Stomach (tissue), 9 donors: ENCODE measurements around the gene PDK2. TPM values are rescaled to one million over a fixed set of nuclear protein-coding genes. Genes with fewer than 3 reads are reported as not detected.
A peak's percentile ranks its signal among the peaks of the same experiment; 100 is the strongest.

ENCODE experiments used
- DNase-seq, 2 donors: peaks; one replicate each; pipeline versions ENCODE4 v3.0.0 to v3.0.0-alpha.2; 2013 to 2019
- H3K27ac ChIP-seq, 5 donors: fragments of 200-600 bp in 4 of 5; sonication (generic) in 4 of 5; one replicate each; pipeline ENCODE4 v1.5.1; 2013 to 2019; ENCODE audit warnings: mild to moderate bottlenecking in 1 of 5, moderate library complexity in 1 of 5
- H3K27me3 ChIP-seq, 3 donors: fragments of 200-600 bp; sonication (generic); one replicate each; pipeline ENCODE4 v1.5.1; 2017 to 2019; ENCODE audit warnings: mixed run types in 1 of 3
- H3K36me3 ChIP-seq, 4 donors: fragments of 200-600 bp; sonication (generic); 1 replicate in 3 of 4; 2 replicates in 1 of 4; pipeline ENCODE4 v1.5.1; 2016 to 2019
- H3K4me1 ChIP-seq, 4 donors: fragments of 200-600 bp; sonication (generic); one replicate each; pipeline ENCODE4 v1.5.1; 2016 to 2019
- H3K4me3 ChIP-seq, 4 donors: fragments of 200-600 bp; sonication (generic) in 3 of 4; one replicate each; pipeline ENCODE4 v1.5.1; 2016 to 2019; ENCODE audit warnings: mild to moderate bottlenecking in 1 of 4
- H3K9me3 ChIP-seq, 4 donors: fragments of 200-600 bp; sonication (generic); one replicate each; pipeline ENCODE4 v1.5.1; 2016 to 2019
- EP300 ChIP-seq: sonication (generic); formaldehyde crosslinking; IDR thresholded peaks from one replicate; pipeline ENCODE4 v1.6.1; 2017; ENCODE audit warnings: antibody characterized with exemption
- POLR2A ChIP-seq, 4 donors: fragments of 450-650 bp; IDR thresholded peaks; one replicate each; pipeline ENCODE4 v1.6.1; 2016; ENCODE audit warnings: antibody characterized with exemption in 4 of 4, control low read depth in 2 of 4, mild to moderate bottlenecking in 1 of 4, moderate library complexity in 1 of 4
- POLR2AphosphoS5 ChIP-seq, 3 donors: sonication (generic); formaldehyde crosslinking; IDR thresholded peaks; one replicate each; pipeline ENCODE4 v1.6.1; 2016; ENCODE audit warnings: antibody characterized with exemption in 3 of 3
- WGBS, 5 donors: extraction: QIAGEN DNeasy Blood & Tissue Kit in 3 of 5; methylation state at CpG; one replicate each; pipeline versions ENCODE4 v1.1.5 to v1.1.7; 2013 to 2018; 5-methylcytosine and 5-hydroxymethylcytosine counted together
- intact Hi-C: fragments of 100-400 bp; cut with DNase I; formaldehyde crosslinking; loops from one replicate; pipeline ENCODE4 v1.15.1; 2023; ENCODE audit warnings: low total_unique reads
- polyA plus RNA-seq, 3 donors: library from polyadenylated mRNA; stranded (reverse); fragments of 200-250 nt; gene quantifications; one replicate each; pipeline ENCODE4 v1.2.3, GENCODE V29; 2013
- total RNA-seq, 5 donors: library from RNA; depleted of rRNA; stranded (reverse); fragments of >200 nt; gene quantifications; one replicate each; pipeline versions ENCODE4 v1.1.0 to v1.2.3, GENCODE V29; 2014 to 2016
- TF ChIP-seq, protein P1 (sequence below), 7 experiments: fragments of 450-650 bp in 4 of 7; fragments of 200-600 bp in 3 of 7; sonication (generic) in 3 of 7; IDR thresholded peaks; one replicate each; pipeline ENCODE4 v1.5.1; 2016 to 2019; ENCODE audit warnings: antibody characterized with exemption in 7 of 7, control low read depth in 2 of 7, mild to moderate bottlenecking in 1 of 7
- donor health status: healthy with polysubstance abuse.
- donor health status: Bipolar disorder and iron deficiency.
- donor health status: healthy.

PDK2 gene
- total and polyA plus RNA-seq, 8 donors: 4.6 to 255 (median 20.4) TPM

DNA sequence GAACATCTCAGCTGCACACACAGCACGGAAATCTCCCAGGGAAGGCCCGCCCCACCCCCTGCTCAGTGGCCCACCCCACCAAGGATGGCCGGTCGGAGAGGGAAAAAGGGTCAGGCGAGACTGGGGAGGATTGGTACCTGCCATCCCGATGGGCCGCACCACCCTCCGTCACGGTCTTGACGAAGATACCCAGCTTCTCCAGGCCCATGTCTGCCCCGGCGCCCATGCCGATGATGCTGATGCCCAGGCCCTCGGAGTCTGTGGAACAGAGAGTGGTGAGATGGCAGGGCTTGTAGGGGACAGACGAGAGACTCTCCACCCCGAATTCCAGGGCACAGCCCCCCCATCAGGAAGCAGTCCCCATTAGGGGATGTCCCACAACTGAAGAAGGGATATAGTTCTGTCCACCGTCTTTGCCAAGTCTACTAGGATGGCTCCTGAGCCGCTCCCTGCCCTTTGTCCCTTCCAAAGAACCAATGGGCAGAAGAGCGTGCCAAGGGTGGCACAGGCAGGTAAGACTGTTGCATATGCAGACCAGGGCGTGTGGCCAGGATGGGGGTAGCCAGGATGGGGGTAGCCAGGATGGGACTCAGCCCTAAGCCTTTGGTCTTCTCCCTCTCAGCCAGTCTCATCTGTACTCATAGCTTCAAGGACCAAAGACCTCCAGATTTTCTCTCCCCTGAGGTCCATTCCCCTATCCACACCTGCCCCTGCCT lies 48.5 kb downstream of the PDK2 start:
- Histone ChIP-seq H3K4me3 (no peak overlapping the region), H3K27ac (no peak overlapping the region), H3K4me1 (peaks cover 40 to 85% (median 67%) of the 10 kb centered on the region in 4 donors), H3K27me3 (no peaks in the 10 kb centered on the region), H3K9me3 (no peaks in the 10 kb centered on the region), H3K36me3 (peaks cover 53 to 75% (median 72%) of the 10 kb centered on the region in 4 donors)
- intact Hi-C loops: loop anchor here (5.0 kb wide), 1 partner anchor 36 kb away; no protein-coding TSS in a partner anchor
- 89 to 94% (median 92%) methylated on average over 20 of the region's 20 CpGs for WGBS, 5 donors
- TF ChIP-seq EP300 (no peak), POLR2AphosphoS5 (IDR thresholded peaks at IDR 0.05) (no peak), POLR2A (IDR thresholded peaks at IDR 0.05) (no peak)
- TF ChIP-seq, protein P1, sequence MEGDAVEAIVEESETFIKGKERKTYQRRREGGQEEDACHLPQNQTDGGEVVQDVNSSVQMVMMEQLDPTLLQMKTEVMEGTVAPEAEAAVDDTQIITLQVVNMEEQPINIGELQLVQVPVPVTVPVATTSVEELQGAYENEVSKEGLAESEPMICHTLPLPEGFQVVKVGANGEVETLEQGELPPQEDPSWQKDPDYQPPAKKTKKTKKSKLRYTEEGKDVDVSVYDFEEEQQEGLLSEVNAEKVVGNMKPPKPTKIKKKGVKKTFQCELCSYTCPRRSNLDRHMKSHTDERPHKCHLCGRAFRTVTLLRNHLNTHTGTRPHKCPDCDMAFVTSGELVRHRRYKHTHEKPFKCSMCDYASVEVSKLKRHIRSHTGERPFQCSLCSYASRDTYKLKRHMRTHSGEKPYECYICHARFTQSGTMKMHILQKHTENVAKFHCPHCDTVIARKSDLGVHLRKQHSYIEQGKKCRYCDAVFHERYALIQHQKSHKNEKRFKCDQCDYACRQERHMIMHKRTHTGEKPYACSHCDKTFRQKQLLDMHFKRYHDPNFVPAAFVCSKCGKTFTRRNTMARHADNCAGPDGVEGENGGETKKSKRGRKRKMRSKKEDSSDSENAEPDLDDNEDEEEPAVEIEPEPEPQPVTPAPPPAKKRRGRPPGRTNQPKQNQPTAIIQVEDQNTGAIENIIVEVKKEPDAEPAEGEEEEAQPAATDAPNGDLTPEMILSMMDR (IDR thresholded peaks at IDR 0.05): no peak
- DNase-seq: no peak

DNA sequence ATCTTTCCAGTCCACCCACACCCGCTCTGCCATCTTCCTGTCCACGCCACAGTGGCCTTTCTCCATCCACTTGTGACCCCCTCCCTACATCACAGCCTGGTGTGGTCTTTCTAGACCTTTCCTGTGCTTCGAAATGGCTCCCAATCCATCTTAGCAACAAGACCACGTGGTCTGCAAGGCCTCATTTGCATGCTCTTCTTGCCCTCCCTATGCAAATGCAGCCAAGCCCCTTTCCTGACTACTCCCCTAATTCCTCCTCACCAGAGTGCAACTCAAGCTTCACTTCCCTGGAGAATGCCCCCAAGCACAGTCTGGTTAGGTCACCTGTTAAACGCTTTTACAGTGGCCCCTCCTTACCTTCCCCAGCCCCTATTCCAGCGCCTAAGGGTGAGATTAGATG lies 49.2 kb downstream of the PDK2 start:
- Histone ChIP-seq H3K9me3 (no peaks in the 10 kb centered on the region), H3K27ac (peak overlapping the region in 1 of 5 donors; percentile 97), H3K4me1 (peaks cover 41 to 90% (median 75%) of the 10 kb centered on the region in 4 donors), H3K36me3 (peaks cover 45 to 67% (median 64%) of the 10 kb centered on the region in 4 donors), H3K4me3 (no peak overlapping the region), H3K27me3 (no peaks in the 10 kb centered on the region)
- intact Hi-C loops: loop anchor here (5.0 kb wide), 1 partner anchor 37 kb away; no protein-coding TSS in a partner anchor
- 73 to 83% (median 79%) methylated on average over 6 of the region's 6 CpGs for WGBS, 5 donors
- no peak for DNase-seq
- TF ChIP-seq POLR2AphosphoS5 (IDR thresholded peaks at IDR 0.05) (no peak), EP300 (no peak)

DNA sequence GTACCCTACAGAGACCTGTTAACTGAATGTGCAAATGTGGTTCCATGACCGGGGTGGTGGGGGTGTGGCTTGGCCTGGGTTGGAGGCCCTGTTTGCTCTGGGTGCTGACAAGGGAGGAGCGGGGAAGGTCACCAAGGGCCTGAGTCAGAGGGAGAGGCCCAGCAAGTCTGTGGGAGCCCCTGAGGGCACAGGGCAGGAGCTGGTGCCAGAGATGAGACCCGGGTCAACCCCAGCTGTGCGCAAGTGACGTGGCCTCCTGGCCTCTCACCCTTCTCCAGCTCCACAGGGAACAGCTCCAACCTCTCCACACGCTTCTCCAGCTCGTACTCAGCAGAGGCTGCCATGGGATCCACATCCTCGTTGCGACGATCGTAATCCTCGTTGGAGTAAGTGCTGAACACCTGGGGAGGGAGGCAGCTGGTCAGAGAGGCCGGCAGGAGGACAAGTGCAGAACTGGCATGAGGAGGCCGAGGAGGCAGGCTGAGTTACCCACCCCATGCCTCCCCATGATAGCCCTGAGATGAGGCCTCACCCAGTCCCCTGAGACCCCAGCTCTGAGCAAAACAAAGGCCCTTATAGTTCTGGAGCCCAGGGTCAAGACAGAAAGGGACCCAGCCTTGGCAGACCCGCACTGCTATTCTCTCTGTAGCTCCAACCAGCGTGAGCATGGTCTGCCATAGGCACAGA lies 49.8 kb downstream of the PDK2 start:
- Histone ChIP-seq H3K9me3 (no peaks in the 10 kb centered on the region), H3K4me1 (peaks cover 45 to 86% (median 72%) of the 10 kb centered on the region in 4 donors), H3K27ac (peak overlapping the region in 2 of 5 donors; percentile 93 to 97), H3K4me3 (no peak overlapping the region), H3K27me3 (no peaks in the 10 kb centered on the region), H3K36me3 (peaks cover 40 to 61% (median 58%) of the 10 kb centered on the region in 4 donors)
- 64 to 75% (median 74%) methylated on average over 13 to 16 of the region's 16 CpGs for WGBS, 5 donors
- intact Hi-C loops: loop anchor here (5.0 kb wide), 1 partner anchor 38 kb away; no protein-coding TSS in a partner anchor
- peak in 1 of 2 donors; percentile 44 for DNase-seq
- TF ChIP-seq POLR2A (IDR thresholded peaks at IDR 0.05) (no peak), POLR2AphosphoS5 (IDR thresholded peaks at IDR 0.05) (no peak), EP300 (no peak)
- TF ChIP-seq, protein P1 (IDR thresholded peaks at IDR 0.05): no peak

DNA sequence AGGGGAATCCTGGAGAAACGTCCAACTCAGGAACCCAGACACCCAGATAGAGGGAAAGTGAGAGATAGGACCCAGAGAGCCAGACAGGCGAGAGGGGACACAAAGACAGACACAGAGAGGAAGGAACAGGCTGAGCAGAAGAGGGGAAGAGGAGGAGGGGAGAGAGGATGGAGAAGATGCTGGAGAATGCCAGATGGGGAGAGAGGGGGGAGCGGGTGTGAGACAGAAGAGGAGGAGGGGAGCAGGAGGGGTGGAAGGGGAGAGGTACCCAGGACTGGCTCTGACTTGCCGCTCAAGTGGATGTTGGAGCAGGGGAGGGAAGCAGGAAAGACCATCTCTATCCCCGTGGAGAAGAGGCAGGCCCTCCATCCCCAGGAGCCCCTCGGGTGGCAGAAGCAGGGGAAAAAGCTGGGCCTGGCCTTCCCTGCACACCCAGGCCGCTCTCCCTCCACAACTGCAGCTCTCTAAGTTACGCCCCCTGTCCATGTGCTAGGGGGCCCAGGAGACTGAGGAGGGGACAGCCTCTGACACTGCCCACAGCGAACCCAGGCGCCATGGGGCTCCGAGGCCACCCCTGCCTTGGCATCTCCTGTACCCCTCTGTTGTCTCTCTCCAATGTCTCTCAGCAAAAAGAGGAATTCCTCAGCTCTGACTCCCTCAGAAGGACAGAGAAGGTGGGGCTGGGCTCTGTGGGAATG lies 50.5 kb downstream of the PDK2 start:
- TF ChIP-seq EP300 (no peak), POLR2A (IDR thresholded peaks at IDR 0.05) (no peak), POLR2AphosphoS5 (IDR thresholded peaks at IDR 0.05) (no peak)
- TF ChIP-seq, protein P1 (IDR thresholded peaks at IDR 0.05): no peak
- peak overlapping the region in 2 of 4 donors; percentile 86 to 93 for H3K4me3 ChIP-seq
- no peaks in the 10 kb centered on the region for H3K27me3 ChIP-seq
- no peak for DNase-seq
- intact Hi-C loops: no loop called here
- H3K4me1 ChIP-seq: peaks cover 38 to 82% (median 66%) of the 10 kb centered on the region in 4 donors
- 65 to 78% (median 70%) methylated on average over 10 to 11 of the region's 11 CpGs for WGBS, 5 donors
- no peaks in the 10 kb centered on the region for H3K9me3 ChIP-seq
- H3K27ac ChIP-seq: peak overlapping the region in 4 of 5 donors; percentile 7 to 97 (median 50)
- H3K36me3 ChIP-seq: peaks cover 35 to 54% (median 51%) of the 10 kb centered on the region in 4 donors
